GM23338 (cell line): ENCODE data around the gene ADAMTSL2. TPM values are rescaled to one million over a fixed set of nuclear protein-coding genes. Genes with fewer than 3 reads are reported as not detected.

Experiments
- ATAC-seq: fragments of 200-7000 bp; cut with Tn5 transposase; 3 replicates; pipeline ENCODE4 v1.9.1; 2020
- DNase-seq: peaks from one replicate; pipeline ENCODE4 v3.0.0-alpha.2; 2015; ENCODE audit warnings: low spot score
- H2AFZ ChIP-seq: fragments of 200-600 bp; sonication (generic); 2 replicates; pipeline ENCODE4 v1.8.0; 2016; ENCODE audit warnings: antibody characterized with exemption, mild to moderate bottlenecking, moderate library complexity
- H3F3A ChIP-seq: fragments of 200-600 bp; sonication (generic); replicated peaks from 2 replicates; pipeline ENCODE4 v1.8.0; 2017; ENCODE audit warnings: antibody characterized with exemption, mixed run types, low read depth
- H3K27ac ChIP-seq: fragments of 200-600 bp; sonication (generic); 2 replicates; pipeline ENCODE4 v1.6.1; 2016; ENCODE audit warnings: low read depth
- H3K27me3 ChIP-seq: fragments of 200-600 bp; sonication (generic); 2 replicates; pipeline ENCODE4 v1.8.0; 2016; ENCODE audit warnings: mild to moderate bottlenecking, mixed run types, moderate library complexity; ENCODE audit not compliant: insufficient read depth
- H3K36me3 ChIP-seq: fragments of 200-600 bp; sonication (generic); 2 replicates; pipeline ENCODE4 v1.8.0; 2016; ENCODE audit warnings: mild to moderate bottlenecking; ENCODE audit not compliant: insufficient read depth
- H3K4me1 ChIP-seq: fragments of 200-600 bp; sonication (generic); 2 replicates; pipeline ENCODE4 v1.8.0; 2016; ENCODE audit warnings: mild to moderate bottlenecking, moderate library complexity; ENCODE audit not compliant: insufficient read depth
- H3K4me2 ChIP-seq: fragments of 200-600 bp; sonication (generic); 2 replicates; pipeline ENCODE4 v1.7.1; 2017; ENCODE audit warnings: mixed run types
- H3K4me3 ChIP-seq: fragments of 200-600 bp; sonication (generic); 2 replicates; pipeline ENCODE4 v1.6.1; 2016; ENCODE audit warnings: mixed run types
- H3K79me2 ChIP-seq: fragments of 200-600 bp; sonication (generic); replicated peaks from 2 replicates; pipeline ENCODE4 v1.8.0; 2017; ENCODE audit warnings: mild to moderate bottlenecking; ENCODE audit not compliant: insufficient read depth
- H3K9me2 ChIP-seq: fragments of 200-600 bp; sonication (generic); 2 replicates; pipeline ENCODE4 v1.8.0; 2017; ENCODE audit not compliant: insufficient read depth
- H4K20me1 ChIP-seq: fragments of 200-600 bp; sonication (generic); replicated peaks from 2 replicates; pipeline ENCODE4 v1.8.0; 2017; ENCODE audit warnings: mild to moderate bottlenecking; ENCODE audit not compliant: insufficient read depth
- H3K27ac Mint-ChIP-seq: 2 replicates; pipeline ENCODE4 v1.8.0; 2020; ENCODE audit warnings: inconsistent platforms, mild to moderate bottlenecking, moderate library complexity, mixed read lengths
- H3K27me3 Mint-ChIP-seq: 3 replicates; pipeline ENCODE4 v1.8.0; 2022; ENCODE audit warnings: low read depth, mild to moderate bottlenecking, moderate library complexity, mixed read lengths, inconsistent platforms; ENCODE audit not compliant: insufficient read depth, poor library complexity
- H3K36me3 Mint-ChIP-seq: 3 replicates; pipeline ENCODE4 v1.8.0; 2021; ENCODE audit warnings: low read depth, mild to moderate bottlenecking, inconsistent platforms, moderate library complexity, mixed read lengths
- H3K4me1 Mint-ChIP-seq: 3 replicates; pipeline ENCODE4 v1.8.0; 2020; ENCODE audit warnings: mild to moderate bottlenecking, inconsistent platforms, mixed read lengths
- H3K4me3 Mint-ChIP-seq: 3 replicates; pipeline ENCODE4 v1.8.0; 2021; ENCODE audit warnings: moderate library complexity, mild to moderate bottlenecking, inconsistent platforms, mixed read lengths
- H3K9me3 Mint-ChIP-seq: 3 replicates; pipeline ENCODE4 v1.8.0; 2020; ENCODE audit warnings: moderate library complexity, mild to moderate bottlenecking, inconsistent platforms, mixed read lengths
- CREB1 ChIP-seq: fragments of 250-450 bp; sonication (Bioruptor Pico); IDR thresholded peaks from 2 replicates; pipeline ENCODE4 v1.5.0; 2020; ENCODE audit warnings: low read depth, mild to moderate bottlenecking, moderate library complexity
- EZH2 ChIP-seq: fragments of 200-600 bp; sonication (generic); IDR thresholded peaks from one replicate; pipeline ENCODE4 v1.8.0; 2017; ENCODE audit warnings: antibody characterized with exemption, mild to moderate bottlenecking, low read depth; ENCODE audit not compliant: unreplicated experiment
- EZH2phosphoT487 ChIP-seq: fragments of 200-600 bp; sonication (generic); IDR thresholded peaks from one replicate; pipeline ENCODE4 v1.8.1; 2018; ENCODE audit warnings: antibody characterized with exemption; ENCODE audit not compliant: unreplicated experiment
- JUNB ChIP-seq: IDR thresholded peaks from one replicate; pipeline ENCODE4 v1.6.1; 2016; ENCODE audit warnings: antibody characterized with exemption; ENCODE audit not compliant: unreplicated experiment
- NANOG ChIP-seq: IDR thresholded peaks from 2 replicates; pipeline ENCODE4 v1.6.1; 2016; ENCODE audit warnings: antibody characterized with exemption, borderline replicate concordance
- POLR2AphosphoS5 ChIP-seq: IDR thresholded peaks from 2 replicates; pipeline ENCODE4 v1.6.1; 2016; ENCODE audit warnings: antibody characterized with exemption, low read depth
- STAT1 ChIP-seq: IDR thresholded peaks from one replicate; pipeline ENCODE4 v1.6.1; 2016; ENCODE audit warnings: antibody characterized with exemption; ENCODE audit not compliant: unreplicated experiment
- ZNF114 ChIP-seq: fragments of 250-450 bp; sonication (Bioruptor Pico); IDR thresholded peaks from 2 replicates; pipeline ENCODE4 v1.5.0; 2020; ENCODE audit warnings: mild to moderate bottlenecking, moderate library complexity
- ZNF331 ChIP-seq: fragments of 250-450 bp; sonication (Bioruptor Pico); IDR thresholded peaks from 2 replicates; pipeline ENCODE4 v1.5.0; 2020; ENCODE audit warnings: low read depth, mild to moderate bottlenecking, moderate library complexity
- polyA plus RNA-seq: library from polyadenylated mRNA; unstranded; fragments of >200 nt; fragmentation: Nextera tagmentation; extraction: Ambion mirVana; gene quantifications from 2 replicates; pipeline ENCODE4 v1.2.1, GENCODE V29; 2016
- total RNA-seq: library from RNA; depleted of rRNA; stranded (reverse); fragments of >200 nt; shearing (Covaris generic); gene quantifications from 2 replicates; pipeline ENCODE4 v1.2.3, GENCODE V29; 2014
- TF ChIP-seq, protein P1 (sequence below), 2 experiments: fragments of 200-600 bp in 1 of 2; sonication (generic) in 1 of 2; conservative IDR thresholded peaks; 2 replicates each; pipeline versions ENCODE4 v1.5.1 to v1.6.1; 2016 to 2017; ENCODE audit warnings: antibody characterized with exemption in 2 of 2, low read depth in 2 of 2, mild to moderate bottlenecking in 2 of 2, moderate library complexity in 1 of 2
- TF ChIP-seq, protein P2 (sequence below): IDR thresholded peaks from 2 replicates; pipeline ENCODE4 v1.6.1; 2016; ENCODE audit warnings: antibody characterized with exemption
- TF ChIP-seq, protein P3 (sequence below): fragments of 250-450 bp; sonication (Bioruptor Pico); IDR thresholded peaks from 2 replicates; pipeline ENCODE4 v1.5.0; 2020; ENCODE audit warnings: mild to moderate bottlenecking, moderate library complexity
- TF ChIP-seq, protein P4 (sequence below): IDR thresholded peaks from one replicate; pipeline ENCODE4 v1.6.1; 2018; ENCODE audit warnings: antibody characterized with exemption; ENCODE audit not compliant: unreplicated experiment

ADAMTSL2 gene
- total and polyA plus RNA-seq, 2 experiments from 2014 or later = 0.15 to 0.66 TPM

DNA sequence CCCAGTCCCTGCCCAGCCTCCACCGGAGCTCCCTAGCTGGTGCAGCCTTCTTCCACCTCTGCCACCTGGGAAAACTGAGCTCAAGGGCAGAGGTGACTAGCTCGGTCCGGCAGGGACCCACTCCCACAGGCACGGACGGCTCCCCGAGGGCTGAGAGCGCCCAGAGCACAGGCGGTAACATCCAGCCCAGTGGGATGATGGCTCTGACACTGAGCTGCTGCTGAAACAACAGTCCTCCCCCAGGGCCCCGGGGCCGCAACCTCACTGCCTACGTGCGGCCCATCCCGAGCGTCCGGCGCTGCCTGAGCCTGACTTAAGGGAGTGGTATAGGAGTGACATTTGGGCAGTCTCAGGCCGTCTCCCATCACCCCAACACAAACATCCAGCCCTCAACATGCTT lies 70.9 kb downstream of the ADAMTSL2 start:
- Histone ChIP-seq H3K36me3 (no peaks in the 10 kb centered on the region), H3F3A (no peaks in the 10 kb centered on the region), H3K4me2 (no peak overlapping the region), H4K20me1 (no peaks in the 10 kb centered on the region), H3K27me3 (peaks cover 15% of the 10 kb centered on the region), H3K4me1 (no peaks in the 10 kb centered on the region; the same call in 1 of the 2 replicates), H3K27ac (no peak overlapping the region), H3K79me2 (no peaks in the 10 kb centered on the region), H2AFZ (no peak overlapping the region), H3K4me3 (no peak overlapping the region), H3K9me2 (no peaks in the 10 kb centered on the region)
- no peak for TF ChIP-seq JUNB
- TF ChIP-seq, protein P1, sequence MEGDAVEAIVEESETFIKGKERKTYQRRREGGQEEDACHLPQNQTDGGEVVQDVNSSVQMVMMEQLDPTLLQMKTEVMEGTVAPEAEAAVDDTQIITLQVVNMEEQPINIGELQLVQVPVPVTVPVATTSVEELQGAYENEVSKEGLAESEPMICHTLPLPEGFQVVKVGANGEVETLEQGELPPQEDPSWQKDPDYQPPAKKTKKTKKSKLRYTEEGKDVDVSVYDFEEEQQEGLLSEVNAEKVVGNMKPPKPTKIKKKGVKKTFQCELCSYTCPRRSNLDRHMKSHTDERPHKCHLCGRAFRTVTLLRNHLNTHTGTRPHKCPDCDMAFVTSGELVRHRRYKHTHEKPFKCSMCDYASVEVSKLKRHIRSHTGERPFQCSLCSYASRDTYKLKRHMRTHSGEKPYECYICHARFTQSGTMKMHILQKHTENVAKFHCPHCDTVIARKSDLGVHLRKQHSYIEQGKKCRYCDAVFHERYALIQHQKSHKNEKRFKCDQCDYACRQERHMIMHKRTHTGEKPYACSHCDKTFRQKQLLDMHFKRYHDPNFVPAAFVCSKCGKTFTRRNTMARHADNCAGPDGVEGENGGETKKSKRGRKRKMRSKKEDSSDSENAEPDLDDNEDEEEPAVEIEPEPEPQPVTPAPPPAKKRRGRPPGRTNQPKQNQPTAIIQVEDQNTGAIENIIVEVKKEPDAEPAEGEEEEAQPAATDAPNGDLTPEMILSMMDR (conservative IDR thresholded peaks at IDR 0.05; ENCODE audit: low read depth in 2 of 2) = no peak
- TF ChIP-seq POLR2AphosphoS5 = no peak
- no peak for TF ChIP-seq EZH2
- TF ChIP-seq, protein P2, sequence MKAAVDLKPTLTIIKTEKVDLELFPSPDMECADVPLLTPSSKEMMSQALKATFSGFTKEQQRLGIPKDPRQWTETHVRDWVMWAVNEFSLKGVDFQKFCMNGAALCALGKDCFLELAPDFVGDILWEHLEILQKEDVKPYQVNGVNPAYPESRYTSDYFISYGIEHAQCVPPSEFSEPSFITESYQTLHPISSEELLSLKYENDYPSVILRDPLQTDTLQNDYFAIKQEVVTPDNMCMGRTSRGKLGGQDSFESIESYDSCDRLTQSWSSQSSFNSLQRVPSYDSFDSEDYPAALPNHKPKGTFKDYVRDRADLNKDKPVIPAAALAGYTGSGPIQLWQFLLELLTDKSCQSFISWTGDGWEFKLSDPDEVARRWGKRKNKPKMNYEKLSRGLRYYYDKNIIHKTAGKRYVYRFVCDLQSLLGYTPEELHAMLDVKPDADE = no peak
- no peak for TF ChIP-seq EZH2phosphoT487
- TF ChIP-seq CREB1 (CRISPR knock-in tag) = no peak
- TF ChIP-seq STAT1 = no peak
- TF ChIP-seq ZNF114 (CRISPR knock-in tag) = no peak
- TF ChIP-seq ZNF331 = no peak
- TF ChIP-seq NANOG = no peak
- TF ChIP-seq, protein P3, sequence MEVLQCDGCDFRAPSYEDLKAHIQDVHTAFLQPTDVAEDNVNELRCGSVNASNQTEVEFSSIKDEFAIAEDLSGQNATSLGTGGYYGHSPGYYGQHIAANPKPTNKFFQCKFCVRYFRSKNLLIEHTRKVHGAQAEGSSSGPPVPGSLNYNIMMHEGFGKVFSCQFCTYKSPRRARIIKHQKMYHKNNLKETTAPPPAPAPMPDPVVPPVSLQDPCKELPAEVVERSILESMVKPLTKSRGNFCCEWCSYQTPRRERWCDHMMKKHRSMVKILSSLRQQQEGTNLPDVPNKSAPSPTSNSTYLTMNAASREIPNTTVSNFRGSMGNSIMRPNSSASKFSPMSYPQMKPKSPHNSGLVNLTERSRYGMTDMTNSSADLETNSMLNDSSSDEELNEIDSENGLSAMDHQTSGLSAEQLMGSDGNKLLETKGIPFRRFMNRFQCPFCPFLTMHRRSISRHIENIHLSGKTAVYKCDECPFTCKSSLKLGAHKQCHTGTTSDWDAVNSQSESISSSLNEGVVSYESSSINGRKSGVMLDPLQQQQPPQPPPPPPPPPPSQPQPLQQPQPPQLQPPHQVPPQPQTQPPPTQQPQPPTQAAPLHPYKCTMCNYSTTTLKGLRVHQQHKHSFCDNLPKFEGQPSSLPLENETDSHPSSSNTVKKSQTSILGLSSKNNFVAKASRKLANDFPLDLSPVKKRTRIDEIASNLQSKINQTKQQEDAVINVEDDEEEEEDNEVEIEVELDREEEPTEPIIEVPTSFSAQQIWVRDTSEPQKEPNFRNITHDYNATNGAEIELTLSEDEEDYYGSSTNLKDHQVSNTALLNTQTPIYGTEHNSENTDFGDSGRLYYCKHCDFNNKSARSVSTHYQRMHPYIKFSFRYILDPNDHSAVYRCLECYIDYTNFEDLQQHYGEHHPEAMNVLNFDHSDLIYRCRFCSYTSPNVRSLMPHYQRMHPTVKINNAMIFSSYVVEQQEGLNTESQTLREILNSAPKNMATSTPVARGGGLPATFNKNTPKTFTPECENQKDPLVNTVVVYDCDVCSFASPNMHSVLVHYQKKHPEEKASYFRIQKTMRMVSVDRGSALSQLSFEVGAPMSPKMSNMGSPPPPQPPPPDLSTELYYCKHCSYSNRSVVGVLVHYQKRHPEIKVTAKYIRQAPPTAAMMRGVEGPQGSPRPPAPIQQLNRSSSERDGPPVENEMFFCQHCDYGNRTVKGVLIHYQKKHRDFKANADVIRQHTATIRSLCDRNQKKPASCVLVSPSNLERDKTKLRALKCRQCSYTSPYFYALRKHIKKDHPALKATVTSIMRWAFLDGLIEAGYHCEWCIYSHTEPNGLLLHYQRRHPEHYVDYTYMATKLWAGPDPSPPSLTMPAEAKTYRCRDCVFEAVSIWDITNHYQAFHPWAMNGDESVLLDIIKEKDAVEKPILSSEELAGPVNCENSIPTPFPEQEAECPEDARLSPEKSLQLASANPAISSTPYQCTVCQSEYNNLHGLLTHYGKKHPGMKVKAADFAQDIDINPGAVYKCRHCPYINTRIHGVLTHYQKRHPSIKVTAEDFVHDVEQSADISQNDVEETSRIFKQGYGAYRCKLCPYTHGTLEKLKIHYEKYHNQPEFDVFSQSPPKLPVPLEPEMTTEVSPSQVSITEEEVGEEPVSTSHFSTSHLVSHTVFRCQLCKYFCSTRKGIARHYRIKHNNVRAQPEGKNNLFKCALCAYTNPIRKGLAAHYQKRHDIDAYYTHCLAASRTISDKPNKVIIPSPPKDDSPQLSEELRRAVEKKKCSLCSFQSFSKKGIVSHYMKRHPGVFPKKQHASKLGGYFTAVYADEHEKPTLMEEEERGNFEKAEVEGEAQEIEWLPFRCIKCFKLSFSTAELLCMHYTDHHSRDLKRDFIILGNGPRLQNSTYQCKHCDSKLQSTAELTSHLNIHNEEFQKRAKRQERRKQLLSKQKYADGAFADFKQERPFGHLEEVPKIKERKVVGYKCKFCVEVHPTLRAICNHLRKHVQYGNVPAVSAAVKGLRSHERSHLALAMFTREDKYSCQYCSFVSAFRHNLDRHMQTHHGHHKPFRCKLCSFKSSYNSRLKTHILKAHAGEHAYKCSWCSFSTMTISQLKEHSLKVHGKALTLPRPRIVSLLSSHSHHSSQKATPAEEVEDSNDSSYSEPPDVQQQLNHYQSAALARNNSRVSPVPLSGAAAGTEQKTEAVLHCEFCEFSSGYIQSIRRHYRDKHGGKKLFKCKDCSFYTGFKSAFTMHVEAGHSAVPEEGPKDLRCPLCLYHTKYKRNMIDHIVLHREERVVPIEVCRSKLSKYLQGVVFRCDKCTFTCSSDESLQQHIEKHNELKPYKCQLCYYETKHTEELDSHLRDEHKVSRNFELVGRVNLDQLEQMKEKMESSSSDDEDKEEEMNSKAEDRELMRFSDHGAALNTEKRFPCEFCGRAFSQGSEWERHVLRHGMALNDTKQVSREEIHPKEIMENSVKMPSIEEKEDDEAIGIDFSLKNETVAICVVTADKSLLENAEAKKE (CRISPR knock-in tag) = no peak
- TF ChIP-seq, protein P4, sequence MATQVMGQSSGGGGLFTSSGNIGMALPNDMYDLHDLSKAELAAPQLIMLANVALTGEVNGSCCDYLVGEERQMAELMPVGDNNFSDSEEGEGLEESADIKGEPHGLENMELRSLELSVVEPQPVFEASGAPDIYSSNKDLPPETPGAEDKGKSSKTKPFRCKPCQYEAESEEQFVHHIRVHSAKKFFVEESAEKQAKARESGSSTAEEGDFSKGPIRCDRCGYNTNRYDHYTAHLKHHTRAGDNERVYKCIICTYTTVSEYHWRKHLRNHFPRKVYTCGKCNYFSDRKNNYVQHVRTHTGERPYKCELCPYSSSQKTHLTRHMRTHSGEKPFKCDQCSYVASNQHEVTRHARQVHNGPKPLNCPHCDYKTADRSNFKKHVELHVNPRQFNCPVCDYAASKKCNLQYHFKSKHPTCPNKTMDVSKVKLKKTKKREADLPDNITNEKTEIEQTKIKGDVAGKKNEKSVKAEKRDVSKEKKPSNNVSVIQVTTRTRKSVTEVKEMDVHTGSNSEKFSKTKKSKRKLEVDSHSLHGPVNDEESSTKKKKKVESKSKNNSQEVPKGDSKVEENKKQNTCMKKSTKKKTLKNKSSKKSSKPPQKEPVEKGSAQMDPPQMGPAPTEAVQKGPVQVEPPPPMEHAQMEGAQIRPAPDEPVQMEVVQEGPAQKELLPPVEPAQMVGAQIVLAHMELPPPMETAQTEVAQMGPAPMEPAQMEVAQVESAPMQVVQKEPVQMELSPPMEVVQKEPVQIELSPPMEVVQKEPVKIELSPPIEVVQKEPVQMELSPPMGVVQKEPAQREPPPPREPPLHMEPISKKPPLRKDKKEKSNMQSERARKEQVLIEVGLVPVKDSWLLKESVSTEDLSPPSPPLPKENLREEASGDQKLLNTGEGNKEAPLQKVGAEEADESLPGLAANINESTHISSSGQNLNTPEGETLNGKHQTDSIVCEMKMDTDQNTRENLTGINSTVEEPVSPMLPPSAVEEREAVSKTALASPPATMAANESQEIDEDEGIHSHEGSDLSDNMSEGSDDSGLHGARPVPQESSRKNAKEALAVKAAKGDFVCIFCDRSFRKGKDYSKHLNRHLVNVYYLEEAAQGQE = no peak
- no peak overlapping the region for H3K27ac Mint-ChIP-seq
- no peak for ATAC-seq
- H3K4me1 Mint-ChIP-seq = peaks cover 30% of the 10 kb centered on the region
- H3K36me3 Mint-ChIP-seq = no peaks in the 10 kb centered on the region
- H3K27me3 Mint-ChIP-seq = peaks cover 13% of the 10 kb centered on the region
- no peak for DNase-seq
- no peaks in the 10 kb centered on the region for H3K9me3 Mint-ChIP-seq
- no peak overlapping the region for H3K4me3 Mint-ChIP-seq
